Left ventricle myocardium inferior (tissue), 1 donor: ENCODE data around the gene RGS19. TPM values are rescaled to one million over a fixed set of nuclear protein-coding genes. Genes with fewer than 3 reads are reported as not detected.

Experiments
- DNase-seq: peaks from one replicate; pipeline ENCODE4 v3.0.0-alpha.2; 2020
- H3K27ac ChIP-seq: fragments of 200-600 bp; replicated peaks from 2 replicates; pipeline ENCODE4 v1.8.0; 2021
- H3K27me3 ChIP-seq: fragments of 200-600 bp; 2 replicates; pipeline ENCODE4 v1.8.0; 2021; ENCODE audit warnings: low read depth
- H3K36me3 ChIP-seq: fragments of 200-600 bp; 2 replicates; pipeline ENCODE4 v1.8.0; 2021
- H3K4me1 ChIP-seq: fragments of 200-600 bp; 2 replicates; pipeline ENCODE4 v1.8.0; 2021
- H3K4me3 ChIP-seq: fragments of 200-600 bp; 2 replicates; pipeline ENCODE4 v1.8.0; 2021; ENCODE audit warnings: mild to moderate bottlenecking, moderate library complexity
- H3K9me3 ChIP-seq: fragments of 200-600 bp; replicated peaks from 2 replicates; pipeline ENCODE4 v1.8.0; 2021
- intact Hi-C: fragments of 100-400 bp; cut with micrococcal nuclease; formaldehyde crosslinking; loops from one replicate; pipeline ENCODE4 v1.11.0; 2022
- total RNA-seq: library from RNA; stranded (reverse); fragmentation: NEBNext Ultra II Directional; extraction: Animal tissue kit (Norgen Biotek cat#: 25700); gene quantifications from one replicate; pipeline ENCODE4 v1.2.1, GENCODE V29; 2021
- TF ChIP-seq, protein P1 (sequence below): fragments of 200-600 bp; IDR thresholded peaks from 2 replicates; pipeline ENCODE4 v1.8.0; 2021; ENCODE audit warnings: antibody characterized with exemption, mild to moderate bottlenecking, borderline replicate concordance
- donor health status: DM: no; HTN: yes; CAD: no; lungs with severe emphysema.

Gene RGS19
- total RNA-seq, 1 donor from 2014 or later = 6.1 TPM

DNA sequence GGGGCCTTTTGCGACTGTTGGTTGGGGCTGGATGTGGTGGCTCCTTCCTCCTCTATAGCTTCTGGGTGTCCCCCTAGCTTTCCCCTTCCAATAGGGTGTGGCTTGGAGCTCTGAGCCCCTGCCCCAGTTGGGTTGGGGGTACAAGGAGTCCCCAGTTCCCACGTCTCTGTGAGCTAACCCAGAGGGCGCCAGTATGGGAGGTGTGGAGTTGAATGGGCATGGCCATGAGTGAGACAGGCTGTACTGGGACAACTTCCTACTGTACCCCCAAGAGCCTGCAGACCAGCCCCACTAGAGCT is 42.2 kb downstream of the RGS19 start:
- TF ChIP-seq, protein P1, sequence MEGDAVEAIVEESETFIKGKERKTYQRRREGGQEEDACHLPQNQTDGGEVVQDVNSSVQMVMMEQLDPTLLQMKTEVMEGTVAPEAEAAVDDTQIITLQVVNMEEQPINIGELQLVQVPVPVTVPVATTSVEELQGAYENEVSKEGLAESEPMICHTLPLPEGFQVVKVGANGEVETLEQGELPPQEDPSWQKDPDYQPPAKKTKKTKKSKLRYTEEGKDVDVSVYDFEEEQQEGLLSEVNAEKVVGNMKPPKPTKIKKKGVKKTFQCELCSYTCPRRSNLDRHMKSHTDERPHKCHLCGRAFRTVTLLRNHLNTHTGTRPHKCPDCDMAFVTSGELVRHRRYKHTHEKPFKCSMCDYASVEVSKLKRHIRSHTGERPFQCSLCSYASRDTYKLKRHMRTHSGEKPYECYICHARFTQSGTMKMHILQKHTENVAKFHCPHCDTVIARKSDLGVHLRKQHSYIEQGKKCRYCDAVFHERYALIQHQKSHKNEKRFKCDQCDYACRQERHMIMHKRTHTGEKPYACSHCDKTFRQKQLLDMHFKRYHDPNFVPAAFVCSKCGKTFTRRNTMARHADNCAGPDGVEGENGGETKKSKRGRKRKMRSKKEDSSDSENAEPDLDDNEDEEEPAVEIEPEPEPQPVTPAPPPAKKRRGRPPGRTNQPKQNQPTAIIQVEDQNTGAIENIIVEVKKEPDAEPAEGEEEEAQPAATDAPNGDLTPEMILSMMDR = no peak
- intact Hi-C loops = no loop called here
- Histone ChIP-seq H3K9me3 (no peaks in the 10 kb centered on the region), H3K4me3 (no peak overlapping the region), H3K27ac (no peak overlapping the region), H3K27me3 (peaks cover 64% of the 10 kb centered on the region), H3K36me3 (peaks cover 32% of the 10 kb centered on the region), H3K4me1 (peaks cover 60% of the 10 kb centered on the region)
- DNase-seq = no peak

DNA sequence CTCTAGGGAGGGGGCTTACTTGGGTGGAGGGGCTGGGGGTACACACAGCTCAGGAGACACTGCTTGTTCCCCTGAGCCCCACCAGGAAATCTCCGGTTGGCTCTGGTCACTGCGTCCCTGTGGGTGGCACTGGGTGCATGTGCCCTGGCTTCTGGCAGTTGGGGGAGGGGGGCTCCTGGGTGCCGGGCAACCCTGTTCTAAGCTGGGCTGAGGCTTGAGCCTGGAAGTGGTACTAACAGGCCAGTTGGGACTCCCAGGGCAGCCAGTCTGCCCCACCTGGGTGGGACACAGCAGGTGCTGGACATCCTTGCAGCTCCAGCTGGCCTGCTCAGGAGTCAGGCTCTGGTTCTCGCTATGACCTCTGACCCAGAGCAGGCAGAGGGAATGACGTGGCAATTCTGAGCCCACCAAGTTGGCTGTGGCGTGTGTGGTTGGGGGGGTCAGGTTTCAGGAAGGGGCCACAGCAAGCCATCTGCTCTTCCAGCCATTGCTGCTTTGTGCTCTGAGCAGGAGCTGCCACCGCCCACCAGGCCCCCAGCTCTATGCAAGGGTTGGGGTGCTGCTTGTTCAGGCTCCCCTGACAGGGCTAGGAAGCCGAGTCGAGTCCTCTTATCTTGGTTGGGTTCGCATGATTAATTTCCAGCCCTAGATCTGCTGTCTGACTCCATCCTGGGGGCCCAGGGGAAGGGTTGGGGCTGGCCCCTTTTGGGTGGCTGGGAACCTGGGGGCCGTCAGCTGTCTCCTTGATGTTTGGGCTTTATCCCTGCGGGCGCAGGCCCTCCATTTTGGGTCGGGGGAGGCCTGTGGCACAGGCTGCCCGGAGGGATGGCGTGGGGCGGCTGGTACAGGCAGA is 42.7 kb downstream of the RGS19 start:
- Histone ChIP-seq H3K36me3 (peaks cover 37% of the 10 kb centered on the region), H3K9me3 (no peaks in the 10 kb centered on the region), H3K27ac (no peak overlapping the region), H3K27me3 (peaks cover 58% of the 10 kb centered on the region), H3K4me1 (peaks cover 55% of the 10 kb centered on the region), H3K4me3 (no peak overlapping the region)
- no peak for DNase-seq
- TF ChIP-seq, protein P1 = no peak
- intact Hi-C loops = no loop called here

DNA sequence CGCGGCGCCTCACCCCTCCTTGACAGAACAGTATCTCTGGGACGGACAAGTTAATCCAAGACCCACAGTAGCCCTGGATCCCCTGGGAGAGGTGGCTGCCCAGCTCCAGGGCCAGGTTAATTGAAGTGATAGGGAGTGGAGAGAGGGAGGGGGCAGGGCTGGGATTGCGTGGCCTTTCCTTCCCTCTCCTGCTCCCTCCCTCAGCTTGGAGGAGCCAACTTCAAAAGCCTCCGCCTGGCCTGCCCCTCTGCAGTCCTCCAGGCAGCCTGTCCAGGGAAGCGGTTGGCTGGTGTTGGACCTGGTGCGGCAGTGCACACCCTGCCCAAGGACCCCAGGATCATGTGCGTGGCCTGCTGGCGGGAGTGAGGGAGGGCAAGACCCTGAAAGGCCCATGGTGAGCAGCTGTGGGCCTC is 43.4 kb downstream of the RGS19 start, which contains the start of gene C20orf204:
Gene C20orf204 (plus strand): TSS at position 250 of the 413 bp plus-strand sequence. CDS start 142 bp downstream, at position 392.
- intact Hi-C loops = no loop called here

DNA sequence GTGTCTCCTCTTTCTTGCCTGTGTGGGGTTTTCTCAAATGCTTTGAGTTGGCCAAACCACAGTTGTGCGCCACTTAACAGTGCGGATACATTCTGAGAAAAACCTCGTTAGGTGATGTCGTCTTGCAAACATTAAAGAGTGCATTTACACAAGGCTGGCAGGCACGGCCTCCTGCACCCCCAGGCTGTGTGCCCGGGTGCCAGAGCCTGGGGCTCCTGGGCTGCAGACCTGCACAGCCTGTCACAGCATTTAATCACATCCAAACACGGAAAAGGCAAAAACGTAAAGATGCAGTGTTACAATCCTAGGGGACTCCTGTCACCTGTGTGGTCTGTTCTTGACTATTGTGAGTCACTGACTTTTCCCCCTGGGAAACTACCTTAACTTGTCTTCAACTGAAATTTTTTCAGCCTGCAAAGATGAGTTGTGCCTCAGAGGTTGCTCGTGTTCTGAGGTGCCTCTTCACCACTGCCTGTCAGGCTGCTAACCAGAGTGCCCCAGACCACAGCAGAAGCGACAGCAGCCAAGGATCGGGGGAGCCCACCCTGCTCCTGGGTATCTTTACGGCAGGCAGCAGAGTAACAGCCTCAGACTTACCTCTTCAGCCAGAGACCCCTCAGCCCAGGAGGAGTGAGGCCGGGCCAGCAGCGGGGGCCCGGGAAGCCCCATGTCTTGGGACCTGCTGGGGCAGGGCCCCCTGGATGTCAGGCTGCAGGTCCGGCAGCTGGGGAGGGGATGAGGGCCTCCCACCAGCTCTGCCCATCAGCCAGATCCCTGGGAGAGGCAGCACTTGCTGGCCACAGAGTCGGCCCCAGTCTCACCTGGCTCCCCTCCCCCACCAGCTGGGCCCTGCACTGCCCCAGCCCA is 44.0 kb downstream of the RGS19 start:
- peaks cover 42% of the 10 kb centered on the region for H3K4me1 ChIP-seq
- DNase-seq = no peak
- TF ChIP-seq, protein P1 = no peak
- H3K4me3 ChIP-seq = no peak overlapping the region
- no peaks in the 10 kb centered on the region for H3K9me3 ChIP-seq
- peaks cover 45% of the 10 kb centered on the region for H3K27me3 ChIP-seq
- intact Hi-C loops = no loop called here
- peaks cover 47% of the 10 kb centered on the region for H3K36me3 ChIP-seq
- no peak overlapping the region for H3K27ac ChIP-seq

More for the DNA sequence above, 43.4 kb downstream of the RGS19 start, which contains the start of gene C20orf204:
- Histone ChIP-seq H3K27me3 (peaks cover 52% of the 10 kb centered on the region), H3K9me3 (no peaks in the 10 kb centered on the region), H3K36me3 (peaks cover 40% of the 10 kb centered on the region), H3K4me3 (no peak within 1 kb of the TSS), H3K27ac (no peak within 1 kb of the TSS), H3K4me1 (peaks cover 48% of the 10 kb centered on the region)
- no peak for DNase-seq
- TF ChIP-seq, protein P1 = no peak

DNA sequence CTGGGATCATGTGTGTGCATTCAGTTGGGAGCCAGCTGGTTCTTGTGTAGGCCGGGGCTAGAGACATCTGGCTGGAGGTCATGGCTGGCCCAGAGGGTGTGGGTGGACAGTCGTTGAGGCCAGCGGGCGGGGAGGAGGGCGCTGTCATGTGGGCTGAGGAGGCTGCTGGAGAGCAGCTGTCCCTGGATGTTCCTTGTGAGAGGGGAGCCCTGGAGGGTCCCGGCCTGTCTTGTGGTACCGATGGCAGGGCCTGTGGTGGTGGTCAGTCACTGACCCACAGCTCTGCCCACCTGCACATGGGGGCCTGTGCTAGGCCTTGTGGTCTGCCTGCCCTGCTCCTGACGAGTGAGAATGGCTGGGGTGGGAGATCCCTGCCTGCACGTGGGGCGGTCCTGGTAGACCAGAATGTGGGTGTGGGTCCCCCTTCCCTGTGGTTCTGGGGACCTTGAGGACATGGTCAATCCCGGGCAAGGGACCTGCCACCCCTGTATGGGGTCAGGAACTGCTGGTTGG is 45.3 kb downstream of the RGS19 start:
- intact Hi-C loops = no loop called here
- peaks cover 59% of the 10 kb centered on the region for H3K36me3 ChIP-seq

More for the DNA sequence above, 45.3 kb downstream of the RGS19 start:
- peaks cover 29% of the 10 kb centered on the region for H3K4me1 ChIP-seq
- DNase-seq = no peak
- no peak overlapping the region for H3K4me3 ChIP-seq
- TF ChIP-seq, protein P1 = no peak
- H3K9me3 ChIP-seq = no peaks in the 10 kb centered on the region
- H3K27me3 ChIP-seq = peaks cover 33% of the 10 kb centered on the region
- no peak overlapping the region for H3K27ac ChIP-seq
